HCEC 1CT (cell line): ENCODE results near the gene TALDO1.

ENCODE experiments used
- DNase-seq: peaks from one replicate; pipeline ENCODE4 v3.0.0-alpha.2; 2017

The TALDO1 gene

GRCh38 chr11:802018-802617, 54.9 kb downstream of the TALDO1 start:
- DNase-seq = no peak

GRCh38 chr11:802693-803466, 55.6 kb downstream of the TALDO1 start:
- no peak for DNase-seq

- no peak for DNase-seq
These were observed 56.1 kb downstream of the TALDO1 start for GRCh38 chr11:803467-803742.

- DNase-seq = no peak
These were observed 56.7 kb downstream of the TALDO1 start for GRCh38 chr11:803770-804598.

GRCh38 chr11:804599-804964, 57.3 kb downstream of the TALDO1 start:
- no peak for DNase-seq

GRCh38 chr11:808427-809286, 61.4 kb downstream of the TALDO1 start:
- peak; percentile 0 for DNase-seq

- DNase-seq = peak; percentile 97
These were observed 62.2 kb downstream of the TALDO1 start, which contains the start of gene RPLP2 for GRCh38 chr11:809287-810039. Gene RPLP2, plus strand, starts transcription at chr11:809967. Its CDS starts 268 bp downstream, at chr11:810235.

- DNase-seq = peak; percentile 0
These were observed 62.8 kb downstream of the TALDO1 start for GRCh38 chr11:810040-810567.

- DNase-seq = peak; percentile 4
These were observed 64.4 kb downstream of the TALDO1 start for GRCh38 chr11:811446-812245.

GRCh38 chr11:812390-812789, 65.1 kb downstream of the TALDO1 start:
- peak; percentile 0 for DNase-seq

- DNase-seq = no peak
These were observed 65.8 kb downstream of the TALDO1 start for GRCh38 chr11:813072-813455.

- DNase-seq = peak; percentile 3
These were observed 66.3 kb downstream of the TALDO1 start for GRCh38 chr11:813456-814096.
